OCI-M2 (cell line): ENCODE measurements around the gene HP1BP3.
"Not testable (repeated sequence)": the region's sequence is repeated elsewhere in the genome, so short reads cannot be mapped to it uniquely, and the experiment has no call there.

Experiments
- DNase-seq: peaks from one replicate; lab custom pipeline; 2025; ENCODE audit not compliant: unreplicated experiment; lab: John Stamatoyannopoulos, UW

HP1BP3 gene

GRCh38 chr1:20787029-20787839 is at the start of gene HP1BP3:
Gene HP1BP3, minus strand, starts transcription at chr1:20787307. Its CDS starts 6,867 bp downstream, at chr1:20780440.
- no peak for DNase-seq

- DNase-seq: no peak
These were observed 49.1 kb upstream of the HP1BP3 start for GRCh38 chr1:20836230-20836629.

- no peak for DNase-seq
These were observed 47.7 kb upstream of the HP1BP3 start for GRCh38 chr1:20834780-20835179.

- DNase-seq: no peak
These were observed 47.1 kb upstream of the HP1BP3 start for GRCh38 chr1:20834192-20834591.

- DNase-seq: no peak
These were observed 43.3 kb upstream of the HP1BP3 start for GRCh38 chr1:20830378-20830777.

GRCh38 chr1:20829946-20830345 is 42.8 kb upstream of the HP1BP3 start:
- DNase-seq: no peak

GRCh38 chr1:20829531-20829930 is 42.4 kb upstream of the HP1BP3 start:
- no peak for DNase-seq

- no peak for DNase-seq
These were observed 36.7 kb upstream of the HP1BP3 start for GRCh38 chr1:20823845-20824244.

- no peak for DNase-seq
These were observed 34.4 kb upstream of the HP1BP3 start for GRCh38 chr1:20821466-20821865.

GRCh38 chr1:20819818-20820217 is 32.7 kb upstream of the HP1BP3 start:
- no peak for DNase-seq

GRCh38 chr1:20814534-20814871 is 27.4 kb upstream of the HP1BP3 start:
- DNase-seq: no peak

GRCh38 chr1:20811916-20812315 is 24.8 kb upstream of the HP1BP3 start:
- DNase-seq: no peak

- DNase-seq: no peak
These were observed 6.1 kb upstream of the HP1BP3 start for GRCh38 chr1:20793236-20793635.

- no peak for DNase-seq
These were observed 5.1 kb upstream of the HP1BP3 start for GRCh38 chr1:20792196-20792595.

GRCh38 chr1:20790785-20791184 is 3.7 kb upstream of the HP1BP3 start:
- DNase-seq: no peak

GRCh38 chr1:20789598-20789997 is 2.5 kb upstream of the HP1BP3 start:
- not testable (repeated sequence) for DNase-seq

- peak; percentile 22 for DNase-seq
These were observed 1.0 kb upstream of the HP1BP3 start for GRCh38 chr1:20787840-20788795.

- peak; percentile 40 for DNase-seq
These were observed 666 bp downstream of the HP1BP3 start for GRCh38 chr1:20786253-20787028.

GRCh38 chr1:20785907-20786252 is 1.2 kb downstream of the HP1BP3 start:
- DNase-seq: no peak

- no peak for DNase-seq
These were observed 11.4 kb downstream of the HP1BP3 start for GRCh38 chr1:20775700-20776099.

- DNase-seq: no peak
These were observed 15.3 kb downstream of the HP1BP3 start for GRCh38 chr1:20771780-20772179.
